GM23338 (cell line): ENCODE measurements around the gene HDGFL2. TPM values are rescaled to one million over a fixed set of nuclear protein-coding genes. Genes with fewer than 3 reads are reported as not detected.

ENCODE experiments used
- ATAC-seq: fragments of 200-7000 bp; cut with Tn5 transposase; 3 replicates; pipeline ENCODE4 v1.9.1; 2020
- DNase-seq: peaks from one replicate; pipeline ENCODE4 v3.0.0-alpha.2; 2015; ENCODE audit warnings: low spot score
- H2AFZ ChIP-seq: fragments of 200-600 bp; sonication (generic); 2 replicates; pipeline ENCODE4 v1.8.0; 2016; ENCODE audit warnings: antibody characterized with exemption, mild to moderate bottlenecking, moderate library complexity
- H3F3A ChIP-seq: fragments of 200-600 bp; sonication (generic); replicated peaks from 2 replicates; pipeline ENCODE4 v1.8.0; 2017; ENCODE audit warnings: antibody characterized with exemption, mixed run types, low read depth
- H3K27ac ChIP-seq: fragments of 200-600 bp; sonication (generic); 2 replicates; pipeline ENCODE4 v1.6.1; 2016; ENCODE audit warnings: low read depth
- H3K27me3 ChIP-seq: fragments of 200-600 bp; sonication (generic); 2 replicates; pipeline ENCODE4 v1.8.0; 2016; ENCODE audit warnings: mild to moderate bottlenecking, mixed run types, moderate library complexity; ENCODE audit not compliant: insufficient read depth
- H3K36me3 ChIP-seq: fragments of 200-600 bp; sonication (generic); 2 replicates; pipeline ENCODE4 v1.8.0; 2016; ENCODE audit warnings: mild to moderate bottlenecking; ENCODE audit not compliant: insufficient read depth
- H3K4me1 ChIP-seq: fragments of 200-600 bp; sonication (generic); 2 replicates; pipeline ENCODE4 v1.8.0; 2016; ENCODE audit warnings: mild to moderate bottlenecking, moderate library complexity; ENCODE audit not compliant: insufficient read depth
- H3K4me2 ChIP-seq: fragments of 200-600 bp; sonication (generic); 2 replicates; pipeline ENCODE4 v1.7.1; 2017; ENCODE audit warnings: mixed run types
- H3K4me3 ChIP-seq: fragments of 200-600 bp; sonication (generic); 2 replicates; pipeline ENCODE4 v1.6.1; 2016; ENCODE audit warnings: mixed run types
- H3K79me2 ChIP-seq: fragments of 200-600 bp; sonication (generic); replicated peaks from 2 replicates; pipeline ENCODE4 v1.8.0; 2017; ENCODE audit warnings: mild to moderate bottlenecking; ENCODE audit not compliant: insufficient read depth
- H3K9me2 ChIP-seq: fragments of 200-600 bp; sonication (generic); 2 replicates; pipeline ENCODE4 v1.8.0; 2017; ENCODE audit not compliant: insufficient read depth
- H4K20me1 ChIP-seq: fragments of 200-600 bp; sonication (generic); replicated peaks from 2 replicates; pipeline ENCODE4 v1.8.0; 2017; ENCODE audit warnings: mild to moderate bottlenecking; ENCODE audit not compliant: insufficient read depth
- H3K27ac Mint-ChIP-seq: 2 replicates; pipeline ENCODE4 v1.8.0; 2020; ENCODE audit warnings: inconsistent platforms, mild to moderate bottlenecking, moderate library complexity, mixed read lengths
- H3K27me3 Mint-ChIP-seq: 3 replicates; pipeline ENCODE4 v1.8.0; 2022; ENCODE audit warnings: low read depth, mild to moderate bottlenecking, moderate library complexity, mixed read lengths, inconsistent platforms; ENCODE audit not compliant: insufficient read depth, poor library complexity
- H3K36me3 Mint-ChIP-seq: 3 replicates; pipeline ENCODE4 v1.8.0; 2021; ENCODE audit warnings: low read depth, mild to moderate bottlenecking, inconsistent platforms, moderate library complexity, mixed read lengths
- H3K4me1 Mint-ChIP-seq: 3 replicates; pipeline ENCODE4 v1.8.0; 2020; ENCODE audit warnings: mild to moderate bottlenecking, inconsistent platforms, mixed read lengths
- H3K4me3 Mint-ChIP-seq: 3 replicates; pipeline ENCODE4 v1.8.0; 2021; ENCODE audit warnings: moderate library complexity, mild to moderate bottlenecking, inconsistent platforms, mixed read lengths
- H3K9me3 Mint-ChIP-seq: 3 replicates; pipeline ENCODE4 v1.8.0; 2020; ENCODE audit warnings: moderate library complexity, mild to moderate bottlenecking, inconsistent platforms, mixed read lengths
- CREB1 ChIP-seq: fragments of 250-450 bp; sonication (Bioruptor Pico); IDR thresholded peaks from 2 replicates; pipeline ENCODE4 v1.5.0; 2020; ENCODE audit warnings: low read depth, mild to moderate bottlenecking, moderate library complexity
- ETS1 ChIP-seq: IDR thresholded peaks from 2 replicates; pipeline ENCODE4 v1.6.1; 2016; ENCODE audit warnings: antibody characterized with exemption
- EZH2phosphoT487 ChIP-seq: fragments of 200-600 bp; sonication (generic); IDR thresholded peaks from one replicate; pipeline ENCODE4 v1.8.1; 2018; ENCODE audit warnings: antibody characterized with exemption; ENCODE audit not compliant: unreplicated experiment
- JUNB ChIP-seq: IDR thresholded peaks from one replicate; pipeline ENCODE4 v1.6.1; 2016; ENCODE audit warnings: antibody characterized with exemption; ENCODE audit not compliant: unreplicated experiment
- POLR2AphosphoS5 ChIP-seq: IDR thresholded peaks from 2 replicates; pipeline ENCODE4 v1.6.1; 2016; ENCODE audit warnings: antibody characterized with exemption, low read depth
- STAT1 ChIP-seq: IDR thresholded peaks from one replicate; pipeline ENCODE4 v1.6.1; 2016; ENCODE audit warnings: antibody characterized with exemption; ENCODE audit not compliant: unreplicated experiment
- ZNF114 ChIP-seq: fragments of 250-450 bp; sonication (Bioruptor Pico); IDR thresholded peaks from 2 replicates; pipeline ENCODE4 v1.5.0; 2020; ENCODE audit warnings: mild to moderate bottlenecking, moderate library complexity
- ZNF331 ChIP-seq: fragments of 250-450 bp; sonication (Bioruptor Pico); IDR thresholded peaks from 2 replicates; pipeline ENCODE4 v1.5.0; 2020; ENCODE audit warnings: low read depth, mild to moderate bottlenecking, moderate library complexity
- polyA plus RNA-seq: library from polyadenylated mRNA; unstranded; fragments of >200 nt; fragmentation: Nextera tagmentation; extraction: Ambion mirVana; gene quantifications from 2 replicates; pipeline ENCODE4 v1.2.1, GENCODE V29; 2016
- total RNA-seq: library from RNA; depleted of rRNA; stranded (reverse); fragments of >200 nt; shearing (Covaris generic); gene quantifications from 2 replicates; pipeline ENCODE4 v1.2.3, GENCODE V29; 2014
- TF ChIP-seq, protein P1 (sequence below): IDR thresholded peaks from one replicate; pipeline ENCODE4 v1.6.1; 2018; ENCODE audit warnings: antibody characterized with exemption; ENCODE audit not compliant: unreplicated experiment
- TF ChIP-seq, protein P2 (sequence below), 2 experiments: fragments of 200-600 bp in 1 of 2; sonication (generic) in 1 of 2; conservative IDR thresholded peaks; 2 replicates each; pipeline versions ENCODE4 v1.5.1 to v1.6.1; 2016 to 2017; ENCODE audit warnings: antibody characterized with exemption in 2 of 2, low read depth in 2 of 2, mild to moderate bottlenecking in 2 of 2, moderate library complexity in 1 of 2

The HDGFL2 gene
- total and polyA plus RNA-seq, 2 experiments from 2014 or later: 64.8 to 113 TPM

- Mint-ChIP-seq H3K4me1 (no peaks in the 10 kb centered on the region; the same call in 2 of the 3 replicates), H3K27me3 (peaks cover 16% of the 10 kb centered on the region), H3K4me3 (no peak overlapping the region), H3K36me3 (peaks cover 94% of the 10 kb centered on the region), H3K27ac (no peak overlapping the region; the same call in 1 of the 2 replicates), H3K9me3 (no peaks in the 10 kb centered on the region)
- Histone ChIP-seq H3K9me2 (no peaks in the 10 kb centered on the region), H3K27ac (no peak overlapping the region), H3K79me2 (peaks cover 18% of the 10 kb centered on the region), H2AFZ (no peak overlapping the region), H3F3A (peaks cover 11% of the 10 kb centered on the region), H3K27me3 (no peaks in the 10 kb centered on the region), H4K20me1 (peaks cover 14% of the 10 kb centered on the region), H3K36me3 (peaks cover 60% of the 10 kb centered on the region), H3K4me1 (no peaks in the 10 kb centered on the region), H3K4me2 (no peak overlapping the region), H3K4me3 (no peak overlapping the region)
- DNase-seq: no peak
- TF ChIP-seq, protein P1, sequence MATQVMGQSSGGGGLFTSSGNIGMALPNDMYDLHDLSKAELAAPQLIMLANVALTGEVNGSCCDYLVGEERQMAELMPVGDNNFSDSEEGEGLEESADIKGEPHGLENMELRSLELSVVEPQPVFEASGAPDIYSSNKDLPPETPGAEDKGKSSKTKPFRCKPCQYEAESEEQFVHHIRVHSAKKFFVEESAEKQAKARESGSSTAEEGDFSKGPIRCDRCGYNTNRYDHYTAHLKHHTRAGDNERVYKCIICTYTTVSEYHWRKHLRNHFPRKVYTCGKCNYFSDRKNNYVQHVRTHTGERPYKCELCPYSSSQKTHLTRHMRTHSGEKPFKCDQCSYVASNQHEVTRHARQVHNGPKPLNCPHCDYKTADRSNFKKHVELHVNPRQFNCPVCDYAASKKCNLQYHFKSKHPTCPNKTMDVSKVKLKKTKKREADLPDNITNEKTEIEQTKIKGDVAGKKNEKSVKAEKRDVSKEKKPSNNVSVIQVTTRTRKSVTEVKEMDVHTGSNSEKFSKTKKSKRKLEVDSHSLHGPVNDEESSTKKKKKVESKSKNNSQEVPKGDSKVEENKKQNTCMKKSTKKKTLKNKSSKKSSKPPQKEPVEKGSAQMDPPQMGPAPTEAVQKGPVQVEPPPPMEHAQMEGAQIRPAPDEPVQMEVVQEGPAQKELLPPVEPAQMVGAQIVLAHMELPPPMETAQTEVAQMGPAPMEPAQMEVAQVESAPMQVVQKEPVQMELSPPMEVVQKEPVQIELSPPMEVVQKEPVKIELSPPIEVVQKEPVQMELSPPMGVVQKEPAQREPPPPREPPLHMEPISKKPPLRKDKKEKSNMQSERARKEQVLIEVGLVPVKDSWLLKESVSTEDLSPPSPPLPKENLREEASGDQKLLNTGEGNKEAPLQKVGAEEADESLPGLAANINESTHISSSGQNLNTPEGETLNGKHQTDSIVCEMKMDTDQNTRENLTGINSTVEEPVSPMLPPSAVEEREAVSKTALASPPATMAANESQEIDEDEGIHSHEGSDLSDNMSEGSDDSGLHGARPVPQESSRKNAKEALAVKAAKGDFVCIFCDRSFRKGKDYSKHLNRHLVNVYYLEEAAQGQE: no peak
- TF ChIP-seq ZNF331 (no peak), EZH2phosphoT487 (no peak), POLR2AphosphoS5 (no peak; the same call in 1 of the 2 replicates), ETS1 (no peak), ZNF114 (no peak), CREB1 (CRISPR knock-in tag) (no peak), STAT1 (no peak), JUNB (no peak)
- TF ChIP-seq, protein P2, sequence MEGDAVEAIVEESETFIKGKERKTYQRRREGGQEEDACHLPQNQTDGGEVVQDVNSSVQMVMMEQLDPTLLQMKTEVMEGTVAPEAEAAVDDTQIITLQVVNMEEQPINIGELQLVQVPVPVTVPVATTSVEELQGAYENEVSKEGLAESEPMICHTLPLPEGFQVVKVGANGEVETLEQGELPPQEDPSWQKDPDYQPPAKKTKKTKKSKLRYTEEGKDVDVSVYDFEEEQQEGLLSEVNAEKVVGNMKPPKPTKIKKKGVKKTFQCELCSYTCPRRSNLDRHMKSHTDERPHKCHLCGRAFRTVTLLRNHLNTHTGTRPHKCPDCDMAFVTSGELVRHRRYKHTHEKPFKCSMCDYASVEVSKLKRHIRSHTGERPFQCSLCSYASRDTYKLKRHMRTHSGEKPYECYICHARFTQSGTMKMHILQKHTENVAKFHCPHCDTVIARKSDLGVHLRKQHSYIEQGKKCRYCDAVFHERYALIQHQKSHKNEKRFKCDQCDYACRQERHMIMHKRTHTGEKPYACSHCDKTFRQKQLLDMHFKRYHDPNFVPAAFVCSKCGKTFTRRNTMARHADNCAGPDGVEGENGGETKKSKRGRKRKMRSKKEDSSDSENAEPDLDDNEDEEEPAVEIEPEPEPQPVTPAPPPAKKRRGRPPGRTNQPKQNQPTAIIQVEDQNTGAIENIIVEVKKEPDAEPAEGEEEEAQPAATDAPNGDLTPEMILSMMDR (conservative IDR thresholded peaks at IDR 0.05; ENCODE audit: low read depth in 2 of 2): no peak
- ATAC-seq: no peak; the same call in 2 of the 3 replicates
Measured at GRCh38 chr19:4431808-4432674, 40.1 kb upstream of the HDGFL2 start.
